ENCODE data around the gene MYT1. TPM values are rescaled to one million over a fixed set of nuclear protein-coding genes. Genes with fewer than 3 reads are reported as not detected.

Gene MYT1
- polyA plus RNA-seq, 1 experiment: not detected

DNA sequence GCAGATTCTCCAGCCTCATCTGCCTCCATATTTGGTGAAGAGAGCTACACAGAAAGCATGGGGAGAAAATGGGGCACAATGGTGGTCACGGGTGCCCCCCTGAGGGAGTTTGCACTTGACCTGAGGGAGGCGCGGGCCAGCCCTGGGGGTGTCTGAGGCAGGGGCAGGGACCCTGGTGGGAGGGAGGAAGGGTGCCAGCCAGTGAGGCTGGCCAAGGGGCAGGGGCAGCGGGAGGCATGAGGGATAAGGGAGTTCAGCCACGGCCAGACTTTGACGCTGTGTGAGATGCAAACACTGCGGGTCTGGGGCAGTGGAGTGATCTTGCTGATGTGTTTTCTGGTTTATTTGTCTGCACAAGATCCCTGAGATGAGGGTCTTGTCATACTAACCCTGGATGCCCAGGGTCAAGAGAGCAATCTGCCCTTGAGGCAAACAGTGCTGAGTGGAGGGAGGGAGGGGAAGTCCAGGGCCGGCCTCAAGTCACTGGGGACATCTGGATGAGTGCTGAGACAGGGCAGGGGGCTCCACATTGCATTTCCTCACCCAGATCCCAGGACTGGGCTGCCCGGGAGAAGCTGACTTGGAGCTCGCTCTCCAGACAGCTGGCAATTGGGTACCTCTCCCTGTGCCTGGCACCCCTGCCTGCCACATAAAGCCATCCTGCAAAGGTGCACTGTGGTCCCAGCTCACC, 82.5 kb downstream of the MYT1 start:
- H3K36me3 ChIP-seq (ENCODE audit: control insufficient read depth, insufficient read depth, low read length): no peaks in the 10 kb centered on the region
- no peak for DNase-seq (ENCODE audit: low read depth)
- H3K4me3 ChIP-seq (ENCODE audit: low read depth, low read length): no peak overlapping the region
- ChIA-PET POLR2A (no interaction called here), CTCF (no interaction called here)
- TF ChIP-seq CTCF (IDR thresholded peaks at IDR 0.05; ENCODE audit: insufficient read depth, low read depth, low read length): no peak
- peaks cover 16% of the 10 kb centered on the region for H3K27me3 ChIP-seq (ENCODE audit: control insufficient read depth, insufficient read depth, low read length)

DNA sequence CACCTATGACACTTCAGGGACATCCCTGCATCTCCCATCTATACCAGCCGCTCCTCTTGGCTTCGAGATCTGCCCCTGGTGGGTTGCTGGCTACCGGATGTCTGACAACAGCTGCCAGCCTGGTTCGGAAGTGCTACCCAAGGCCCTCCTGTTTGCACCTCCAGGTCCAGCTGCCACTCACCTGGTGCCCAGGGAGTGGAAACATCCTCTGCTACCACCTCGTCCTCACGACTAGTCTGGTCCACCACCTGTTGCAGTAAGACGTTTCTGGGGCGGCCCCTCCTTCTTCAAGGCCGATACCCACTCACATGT, 83.0 kb downstream of the MYT1 start:
- DNase-seq (ENCODE audit: low read depth): no peak
- CTCF ChIA-PET: no interaction called here
- Histone ChIP-seq H3K4me3 (ENCODE audit: low read depth, low read length) (no peak overlapping the region), H3K27me3 (ENCODE audit: control insufficient read depth, insufficient read depth, low read length) (peaks cover 14% of the 10 kb centered on the region), H3K36me3 (ENCODE audit: control insufficient read depth, insufficient read depth, low read length) (no peaks in the 10 kb centered on the region)
- TF ChIP-seq CTCF (IDR thresholded peaks at IDR 0.05; ENCODE audit: insufficient read depth, low read depth, low read length): no peak
- POLR2A ChIA-PET: no interaction called here

- POLR2A ChIA-PET: no interaction called here
- DNase-seq (ENCODE audit: low read depth): no peak
- Histone ChIP-seq H3K27me3 (ENCODE audit: control insufficient read depth, insufficient read depth, low read length) (peaks cover 11% of the 10 kb centered on the region), H3K4me3 (ENCODE audit: low read depth, low read length) (no peak overlapping the region), H3K36me3 (ENCODE audit: control insufficient read depth, insufficient read depth, low read length) (no peaks in the 10 kb centered on the region)
- CTCF ChIA-PET: no interaction called here
- TF ChIP-seq CTCF (IDR thresholded peaks at IDR 0.05; ENCODE audit: insufficient read depth, low read depth, low read length): no peak
Measured at GRCh38 chr20:64247970-64248841, 84.0 kb downstream of the MYT1 start.

GRCh38 chr20:64250027-64250426, 85.8 kb downstream of the MYT1 start:
- Histone ChIP-seq H3K27me3 (ENCODE audit: control insufficient read depth, insufficient read depth, low read length) (peaks cover 5% of the 10 kb centered on the region; the same call in 1 of the 2 replicates), H3K4me3 (ENCODE audit: low read depth, low read length) (no peak overlapping the region), H3K36me3 (ENCODE audit: control insufficient read depth, insufficient read depth, low read length) (no peaks in the 10 kb centered on the region)
- ChIA-PET CTCF (no interaction called here), POLR2A (no interaction called here)
- no peak for TF ChIP-seq CTCF (IDR thresholded peaks at IDR 0.05; ENCODE audit: insufficient read depth, low read depth, low read length)
- DNase-seq (ENCODE audit: low read depth): no peak

GRCh38 chr20:64253000-64253383, 88.7 kb downstream of the MYT1 start:
- POLR2A ChIA-PET: no interaction called here
- H3K36me3 ChIP-seq (ENCODE audit: control insufficient read depth, insufficient read depth, low read length): no peaks in the 10 kb centered on the region
- no peak for TF ChIP-seq CTCF (IDR thresholded peaks at IDR 0.05; ENCODE audit: insufficient read depth, low read depth, low read length)
- peaks cover 3% of the 10 kb centered on the region; the same call in 1 of the 2 replicates for H3K27me3 ChIP-seq (ENCODE audit: control insufficient read depth, insufficient read depth, low read length)
- DNase-seq (ENCODE audit: low read depth): no peak
- no peak overlapping the region for H3K4me3 ChIP-seq (ENCODE audit: low read depth, low read length)
- CTCF ChIA-PET: interaction anchor here (1.0 kb wide), 1 partner anchor 33 kb away, joined by 3 read pairs; no protein-coding TSS in a partner anchor
